Germinal center (tissue), 1 donor: ENCODE measurements around the gene NOL7.

Experiments
- DNase-seq: peaks from one replicate; pipeline ENCODE4 v3.0.0; 2012; ENCODE audit warnings: mixed read lengths, low spot score

Gene NOL7

DNA sequence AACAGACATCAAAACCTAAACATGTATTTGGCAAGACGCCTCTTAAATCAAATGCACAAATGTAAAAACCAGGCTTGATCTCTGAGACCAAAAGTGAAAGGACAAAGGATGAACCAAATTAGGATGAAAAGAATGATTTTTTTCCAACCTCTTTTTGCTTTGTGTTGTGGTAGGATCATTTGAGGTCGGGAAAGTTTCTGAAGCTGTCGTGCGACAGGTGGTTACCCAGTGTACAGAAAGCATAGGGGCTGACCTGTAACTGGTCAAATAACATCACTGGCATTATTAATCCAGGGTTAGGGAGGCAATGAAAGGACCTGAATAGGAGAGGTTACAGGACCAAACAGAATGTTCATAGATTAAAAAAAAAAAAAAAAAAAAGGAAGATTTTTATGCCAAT lies 18.1 kb upstream of the NOL7 start:
- DNase-seq = no peak

DNA sequence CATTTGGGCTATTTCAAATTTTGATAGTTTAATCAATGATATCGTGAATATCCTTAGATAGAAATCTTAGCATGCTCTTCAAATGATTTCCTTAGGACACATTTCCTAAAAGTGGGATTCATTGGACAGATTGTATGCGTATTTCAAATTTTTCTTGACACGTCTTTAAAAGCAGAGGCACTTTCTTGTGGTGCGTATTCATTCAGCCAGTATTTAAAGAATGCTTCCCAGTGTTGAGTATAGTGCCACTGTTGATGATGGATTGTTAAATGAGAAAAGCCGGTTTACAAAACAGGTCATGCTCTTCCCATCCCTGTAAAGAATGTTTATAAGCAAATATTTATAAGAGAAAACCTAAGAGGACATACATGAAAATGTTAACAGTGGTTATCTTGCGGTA lies 15.1 kb upstream of the NOL7 start:
- DNase-seq = no peak

GRCh38 chr6:13604135-13604534 lies 11.0 kb upstream of the NOL7 start:
- DNase-seq = no peak

- no peak for DNase-seq
Measured at GRCh38 chr6:13604546-13605416, 10.4 kb upstream of the NOL7 start.

- DNase-seq = no peak
Measured at GRCh38 chr6:13605634-13606033, 9.5 kb upstream of the NOL7 start.

GRCh38 chr6:13611715-13612114 lies 3.4 kb upstream of the NOL7 start:
- no peak for DNase-seq

- DNase-seq = no peak
Measured at GRCh38 chr6:13613029-13613594, 2.0 kb upstream of the NOL7 start.

GRCh38 chr6:13614126-13614925 lies 809 bp upstream of the NOL7 start:
- DNase-seq = peak; percentile 5

DNA sequence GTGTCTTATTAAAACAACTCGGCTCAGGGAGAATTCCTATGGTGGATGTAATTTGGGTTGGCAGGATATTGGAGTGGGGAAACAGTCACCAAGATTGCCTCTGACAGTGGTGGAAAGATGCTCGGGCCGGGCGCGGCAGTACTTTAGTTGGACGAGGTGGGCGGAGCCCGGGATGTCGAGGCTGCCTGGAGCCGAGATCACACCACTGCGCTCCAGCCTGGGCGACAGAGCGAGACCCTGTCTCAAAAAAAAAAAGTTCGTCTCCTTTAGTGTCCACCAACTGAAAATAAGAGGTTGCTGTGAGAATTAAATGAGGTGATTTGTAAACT lies 621 bp downstream of the NOL7 start:
- peak; percentile 28 for DNase-seq

- DNase-seq = no peak
Measured at GRCh38 chr6:13617066-13617465, 1.9 kb downstream of the NOL7 start.

DNA sequence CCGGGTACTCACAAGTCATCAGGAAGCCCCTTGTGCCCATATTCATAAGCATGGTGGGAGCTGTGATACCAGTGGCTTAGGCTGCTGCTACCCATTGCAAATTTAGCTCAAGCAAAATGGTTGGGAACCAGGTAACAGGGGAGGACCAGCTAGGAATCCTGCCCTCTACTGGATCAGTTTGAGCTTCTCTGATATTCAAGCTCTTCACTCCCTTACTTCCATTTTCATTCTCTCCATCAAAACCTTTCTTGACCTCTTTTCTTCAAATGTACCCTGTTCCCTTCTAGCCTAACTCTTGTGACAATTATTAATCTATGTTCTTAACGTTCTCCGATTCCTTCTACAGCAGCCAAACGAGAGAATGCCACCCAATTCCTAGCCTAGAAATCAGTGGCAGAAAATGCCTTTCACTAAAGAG lies 9.7 kb downstream of the NOL7 start:
- peak; percentile 59 for DNase-seq

DNA sequence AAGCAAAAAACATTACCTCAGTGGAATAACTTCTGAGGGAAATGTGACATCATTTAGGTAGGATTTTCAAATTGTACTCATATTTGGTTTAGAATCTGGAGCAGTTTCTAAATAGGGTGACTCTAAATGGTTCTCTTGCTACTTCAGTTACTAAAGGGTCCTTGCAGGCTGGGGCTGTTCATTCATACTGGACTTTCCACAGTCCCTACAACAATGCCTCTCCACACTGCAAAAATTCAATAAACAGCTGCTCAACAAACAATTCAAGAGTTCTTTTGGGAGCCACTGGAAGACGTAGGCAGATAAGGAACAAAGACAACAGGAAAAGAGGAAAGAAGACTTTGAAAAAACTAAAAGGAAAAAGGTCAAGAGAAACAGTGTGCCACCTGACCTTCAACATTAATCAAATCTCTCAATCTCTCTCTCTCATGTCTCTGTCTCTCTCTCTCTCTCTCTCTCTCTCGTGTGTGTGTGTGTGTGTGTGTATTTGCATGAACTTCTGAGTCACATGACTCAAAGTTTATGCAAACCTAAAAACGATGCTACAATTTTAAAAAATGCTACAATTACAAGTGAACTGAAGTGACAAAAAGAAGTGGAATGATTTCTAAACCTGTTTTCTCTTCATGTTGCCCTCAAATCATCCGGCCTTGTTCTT lies 14.5 kb downstream of the NOL7 start:
- no peak for DNase-seq

GRCh38 chr6:13630499-13630898 lies 15.4 kb downstream of the NOL7 start:
- DNase-seq = no peak

- DNase-seq = no peak
Measured at GRCh38 chr6:13633343-13633742, 18.2 kb downstream of the NOL7 start.

DNA sequence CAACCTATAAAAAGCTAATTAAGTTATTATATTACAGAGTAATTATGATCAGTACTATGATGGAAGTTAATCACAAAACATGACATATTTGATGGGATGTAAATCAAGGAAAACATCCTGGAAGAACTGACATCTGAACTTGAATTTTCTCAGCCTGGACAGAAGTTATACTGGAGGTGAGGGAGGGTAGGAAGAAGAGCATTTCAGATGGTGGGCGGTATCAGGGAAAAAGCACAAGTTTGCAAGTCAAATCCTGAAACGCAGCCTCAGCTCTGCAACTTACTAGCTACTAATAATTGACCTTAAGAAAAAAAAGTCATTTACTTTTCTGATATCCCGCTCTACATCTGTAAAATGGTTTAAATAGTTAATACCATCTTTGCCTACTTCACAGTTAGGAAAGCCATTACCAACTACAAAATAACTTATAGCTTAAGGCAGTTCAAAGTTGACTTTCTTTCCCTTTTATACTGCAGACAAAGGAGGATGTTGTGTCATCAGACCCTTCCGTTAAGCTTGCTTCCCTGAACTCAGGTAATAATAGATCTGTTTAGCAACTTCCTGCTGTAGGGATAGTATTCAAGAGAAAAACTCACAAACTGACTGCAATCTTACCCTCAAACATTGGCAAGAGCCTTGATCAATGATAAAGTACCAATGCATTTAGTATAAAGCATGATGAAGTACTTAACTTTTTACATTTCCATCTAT lies 21.0 kb downstream of the NOL7 start:
- no peak for DNase-seq

- no peak for DNase-seq
Measured at GRCh38 chr6:13638014-13638413, 22.9 kb downstream of the NOL7 start.

GRCh38 chr6:13638626-13639025 lies 23.5 kb downstream of the NOL7 start:
- DNase-seq = no peak

DNA sequence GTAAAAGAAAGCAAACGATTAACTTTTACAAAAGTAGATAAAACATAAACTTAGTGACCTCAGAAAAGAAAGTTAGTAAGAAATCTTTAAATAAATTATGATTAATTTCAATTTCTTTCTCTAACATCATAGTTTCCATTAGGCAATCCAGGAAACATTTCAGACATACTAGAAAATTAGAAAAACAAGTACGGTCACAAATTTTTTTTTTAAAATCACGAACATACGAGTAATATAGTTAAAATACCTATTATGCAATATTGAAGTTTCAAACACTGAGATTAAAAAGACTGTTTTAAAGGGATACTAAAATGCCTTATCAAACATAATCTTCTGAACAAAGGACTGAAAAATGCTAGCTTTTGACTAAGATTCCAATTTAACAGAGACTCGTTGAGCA lies 26.2 kb downstream of the NOL7 start:
- no peak for DNase-seq

GRCh38 chr6:13643125-13643524 lies 28.0 kb downstream of the NOL7 start:
- DNase-seq = no peak

GRCh38 chr6:13648850-13649249 lies 33.7 kb downstream of the NOL7 start:
- DNase-seq = no peak

DNA sequence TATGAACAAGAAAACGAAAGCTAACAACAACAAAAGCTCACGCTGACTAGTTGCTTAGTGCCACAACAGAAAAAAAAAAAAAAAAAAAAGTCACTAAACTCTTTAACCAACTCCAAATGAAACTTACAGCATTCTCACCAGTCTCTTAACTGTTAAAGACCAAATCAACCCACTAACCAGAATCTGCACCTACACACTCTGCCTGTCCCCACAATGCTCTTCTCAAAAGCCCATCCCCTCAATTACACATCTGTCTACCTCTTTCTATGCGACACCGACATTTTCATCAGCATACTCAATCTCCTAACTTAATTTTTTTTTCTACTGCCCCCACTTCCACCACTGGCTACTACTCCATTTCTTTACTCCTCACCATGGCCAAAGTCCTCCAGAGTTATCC lies 34.3 kb downstream of the NOL7 start:
- no peak for DNase-seq

DNA sequence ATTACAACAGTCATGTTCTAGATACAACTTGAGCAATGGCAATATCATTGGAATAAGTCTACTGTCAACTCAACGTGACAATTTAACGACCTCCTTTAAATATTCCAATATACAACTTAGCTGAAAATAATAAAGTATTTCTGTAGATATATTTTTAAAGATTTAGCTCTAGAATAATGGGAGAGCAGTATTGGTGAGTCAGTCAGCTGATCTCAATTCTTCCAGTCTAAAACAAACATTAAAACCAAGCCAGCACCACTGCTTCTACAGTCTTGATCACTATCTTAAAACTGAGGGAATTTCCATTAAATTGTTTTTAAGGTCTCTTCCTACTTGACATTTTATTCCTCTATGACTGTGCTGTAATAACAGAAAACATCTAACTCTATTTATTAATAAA lies 38.2 kb downstream of the NOL7 start:
- no peak for DNase-seq
